RWPE1 (cell line): ENCODE results near the gene IGF2BP2.

ENCODE experiments used
- CTCF ChIA-PET: fragments of 350-600 bp; sonication (Branson Sonifier 250); formaldehyde crosslinking; extraction: SDS; loops from one replicate; lab custom pipeline; 2021; lab: Yijun Ruan, JAX
- POLR2A ChIA-PET: fragments of 400-600 bp; formaldehyde crosslinking; extraction: SDS; loops from one replicate; lab custom pipeline; 2020; ENCODE audit warnings: antibody characterized with exemption; ENCODE audit not compliant: low non-redundant PET; lab: Yijun Ruan, JAX
- DNase-seq: peaks from one replicate; pipeline ENCODE4 v3.0.0; 2012; ENCODE audit warnings: low spot score
- H3K27ac ChIP-seq: fragments of 450-650 bp; 2 replicates; pipeline ENCODE4 v1.5.1; 2017
- TF ChIP-seq, protein P1 (sequence below): fragments of 450-650 bp; conservative IDR thresholded peaks from 2 replicates; pipeline ENCODE4 v1.5.1; 2017; ENCODE audit warnings: low read depth, mild to moderate bottlenecking

The IGF2BP2 gene

DNA sequence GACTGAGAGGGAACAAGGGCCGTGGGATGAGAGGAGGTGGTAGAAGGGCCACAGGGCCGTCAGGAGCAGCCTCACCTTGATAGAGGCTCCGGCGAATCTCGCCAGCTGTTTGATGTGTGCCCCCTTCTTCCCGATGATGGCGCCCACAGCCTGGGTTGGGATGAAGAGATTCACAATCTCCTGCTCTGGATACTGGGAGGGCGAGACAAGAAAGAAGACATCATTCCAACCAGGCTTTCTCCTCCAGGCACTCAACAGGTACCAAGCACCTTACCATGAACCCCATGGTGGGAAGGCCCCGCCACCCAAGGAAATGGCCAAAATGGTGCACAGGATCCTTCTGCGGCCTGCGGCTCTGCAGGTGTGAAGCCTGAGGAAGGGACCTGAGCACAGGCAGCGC lies 167.6 kb downstream of the IGF2BP2 start:
- ChIA-PET CTCF (interaction anchor here (0.7 to 0.8 kb wide), 2 partner anchors 42 to 250 kb away, joined by 3 to 4 read pairs; no protein-coding TSS in a partner anchor), POLR2A (no interaction called here)
- TF ChIP-seq, protein P1, sequence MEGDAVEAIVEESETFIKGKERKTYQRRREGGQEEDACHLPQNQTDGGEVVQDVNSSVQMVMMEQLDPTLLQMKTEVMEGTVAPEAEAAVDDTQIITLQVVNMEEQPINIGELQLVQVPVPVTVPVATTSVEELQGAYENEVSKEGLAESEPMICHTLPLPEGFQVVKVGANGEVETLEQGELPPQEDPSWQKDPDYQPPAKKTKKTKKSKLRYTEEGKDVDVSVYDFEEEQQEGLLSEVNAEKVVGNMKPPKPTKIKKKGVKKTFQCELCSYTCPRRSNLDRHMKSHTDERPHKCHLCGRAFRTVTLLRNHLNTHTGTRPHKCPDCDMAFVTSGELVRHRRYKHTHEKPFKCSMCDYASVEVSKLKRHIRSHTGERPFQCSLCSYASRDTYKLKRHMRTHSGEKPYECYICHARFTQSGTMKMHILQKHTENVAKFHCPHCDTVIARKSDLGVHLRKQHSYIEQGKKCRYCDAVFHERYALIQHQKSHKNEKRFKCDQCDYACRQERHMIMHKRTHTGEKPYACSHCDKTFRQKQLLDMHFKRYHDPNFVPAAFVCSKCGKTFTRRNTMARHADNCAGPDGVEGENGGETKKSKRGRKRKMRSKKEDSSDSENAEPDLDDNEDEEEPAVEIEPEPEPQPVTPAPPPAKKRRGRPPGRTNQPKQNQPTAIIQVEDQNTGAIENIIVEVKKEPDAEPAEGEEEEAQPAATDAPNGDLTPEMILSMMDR = no peak
- DNase-seq = no peak
- H3K27ac ChIP-seq = peak overlapping the region; percentile 97

DNA sequence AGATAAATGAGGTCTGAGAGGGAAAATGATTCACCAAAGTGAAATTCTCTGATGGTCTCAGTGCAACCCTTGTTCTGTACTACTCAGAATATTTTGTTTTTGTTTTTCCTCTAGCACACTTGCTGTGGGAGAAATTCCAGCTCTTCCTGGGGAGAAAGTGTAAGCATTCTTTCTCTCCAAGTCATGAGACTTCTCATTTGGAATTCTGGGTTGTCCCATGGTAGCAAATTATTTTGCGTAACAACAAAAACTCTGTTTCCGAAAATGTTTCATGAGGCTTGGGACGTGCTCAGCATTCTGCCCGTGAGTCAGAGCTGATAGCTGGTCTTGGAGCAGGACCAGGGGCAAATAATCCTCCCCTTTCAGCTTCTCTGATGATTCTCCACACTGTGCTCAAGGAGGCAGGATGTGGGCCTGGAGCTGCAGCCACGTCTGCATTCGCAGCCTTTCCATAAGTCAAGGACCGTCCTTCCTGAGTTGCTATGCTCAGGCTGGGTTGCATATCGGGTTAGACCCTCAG lies 168.5 kb downstream of the IGF2BP2 start:
- CTCF ChIA-PET = interaction anchor here (0.8 to 1.6 kb wide), 2 partner anchors 112 to 250 kb away, joined by 4 to 8 read pairs; no protein-coding TSS in a partner anchor

DNA sequence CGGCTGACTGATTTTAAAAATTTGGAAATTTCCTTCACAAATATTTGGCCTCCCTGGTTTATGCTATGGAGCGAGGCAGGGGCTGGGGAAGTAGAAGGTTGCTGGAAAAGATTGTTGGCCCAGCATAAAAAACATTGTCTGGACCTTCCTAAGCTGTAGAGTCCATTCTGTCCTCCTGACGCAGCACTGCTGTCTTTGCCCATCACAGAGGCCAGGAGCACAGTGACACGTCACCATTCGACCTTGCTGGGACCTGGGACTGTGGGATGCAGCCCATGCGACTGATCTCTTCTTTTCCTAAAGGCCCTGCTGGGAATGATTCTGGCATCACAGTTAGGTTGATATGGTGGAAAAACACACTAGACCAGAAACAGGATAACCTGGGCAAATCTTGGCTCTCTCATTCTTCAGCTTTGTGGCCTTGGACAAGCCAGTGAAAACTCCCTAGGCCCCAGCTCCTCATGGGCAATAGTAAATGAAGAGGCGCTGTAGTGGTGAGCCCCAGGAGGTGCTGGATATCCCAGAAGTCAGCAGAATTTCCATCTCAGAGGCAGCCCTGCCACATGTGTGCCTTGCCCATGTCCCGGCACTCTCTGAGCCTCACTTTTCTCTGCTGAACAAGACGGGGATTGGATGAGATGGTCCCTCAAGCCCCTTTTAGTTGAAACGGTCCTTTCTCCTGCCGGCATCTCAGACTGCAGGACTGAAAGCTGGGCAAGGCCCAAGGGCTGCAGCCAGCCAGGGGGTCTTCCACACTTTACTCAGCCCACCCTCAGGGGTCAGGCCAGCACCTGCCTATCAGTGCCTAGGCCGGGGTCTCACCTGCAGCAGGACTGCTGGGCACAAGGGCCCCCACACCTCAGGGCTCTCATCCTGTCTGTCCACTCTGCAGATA lies 169.2 kb downstream of the IGF2BP2 start:
- H3K27ac ChIP-seq = peak overlapping the region; percentile 97
- ChIA-PET CTCF (interaction anchor here (1.6 kb wide), 1 partner anchor 113 kb away, joined by 8 read pairs; no protein-coding TSS in a partner anchor), POLR2A (no interaction called here)
- DNase-seq = no peak
- TF ChIP-seq, protein P1 = no peak

More for the DNA sequence above, 168.5 kb downstream of the IGF2BP2 start:
- POLR2A ChIA-PET = no interaction called here
- peak overlapping the region; percentile 97 for H3K27ac ChIP-seq
- TF ChIP-seq, protein P1 = no peak
- DNase-seq = peak; percentile 87

DNA sequence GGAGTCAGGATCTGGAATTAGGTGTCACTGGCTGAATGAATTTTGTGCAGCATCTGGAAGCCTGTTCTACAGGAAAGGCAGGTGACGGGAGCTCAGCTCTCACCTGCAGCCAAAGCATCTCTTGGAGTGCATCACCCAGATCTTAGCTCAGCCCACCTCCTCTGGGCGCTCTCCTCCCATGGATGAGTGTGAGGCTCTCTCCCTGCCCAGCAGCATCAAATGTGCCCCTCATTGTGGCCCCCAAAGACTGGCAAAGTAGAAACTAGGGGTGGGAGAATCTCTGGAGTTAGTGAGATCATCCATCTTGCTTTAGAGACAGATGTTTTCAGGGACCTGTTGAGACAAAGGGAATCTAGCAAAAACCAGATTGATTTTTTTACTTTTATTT lies 170.1 kb downstream of the IGF2BP2 start:
- TF ChIP-seq, protein P1 = no peak
- ChIA-PET POLR2A (no interaction called here), CTCF (no interaction called here)
- H3K27ac ChIP-seq = peak overlapping the region; percentile 97
- no peak for DNase-seq

DNA sequence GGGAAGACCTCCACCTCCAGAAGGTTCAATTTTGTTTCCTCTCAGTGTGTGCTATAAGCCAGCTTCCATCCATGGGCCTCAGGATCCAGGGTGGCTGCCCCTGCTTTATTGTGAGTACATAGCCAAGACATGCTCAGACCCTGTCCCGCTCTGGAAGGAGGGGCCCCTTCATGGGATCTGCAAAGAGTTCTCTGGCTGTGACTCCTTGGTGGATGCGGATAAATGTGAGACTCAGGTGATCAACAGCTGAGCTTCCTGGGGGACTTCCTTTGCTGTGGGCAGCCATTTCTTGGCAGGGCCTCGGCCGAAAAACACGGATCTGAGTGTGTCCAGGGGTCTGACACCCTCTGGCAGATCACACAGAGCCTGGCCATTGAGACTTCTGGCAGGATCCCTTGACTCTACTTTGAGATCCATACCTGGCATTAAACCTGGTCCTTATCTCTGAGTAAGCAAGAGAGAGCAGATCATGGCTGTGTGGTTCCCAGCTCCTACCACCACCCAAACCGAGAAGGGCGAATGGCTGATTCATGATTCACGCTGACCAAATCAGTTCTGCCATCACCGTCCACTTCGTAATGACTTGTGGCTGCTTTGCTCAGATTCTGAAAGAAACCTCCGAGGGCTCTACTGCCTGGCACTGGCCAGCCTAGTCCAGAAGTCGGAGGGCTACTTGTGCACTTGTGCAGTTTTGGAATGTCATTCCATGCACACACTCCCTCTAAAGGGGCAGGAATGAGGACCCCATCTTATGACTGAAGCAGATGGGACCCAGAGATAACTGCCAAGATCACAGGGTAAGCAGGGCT lies 170.7 kb downstream of the IGF2BP2 start:
- ChIA-PET POLR2A (no interaction called here), CTCF (no interaction called here)
- DNase-seq = no peak
- TF ChIP-seq, protein P1 = no peak
- peak overlapping the region; percentile 97 for H3K27ac ChIP-seq

DNA sequence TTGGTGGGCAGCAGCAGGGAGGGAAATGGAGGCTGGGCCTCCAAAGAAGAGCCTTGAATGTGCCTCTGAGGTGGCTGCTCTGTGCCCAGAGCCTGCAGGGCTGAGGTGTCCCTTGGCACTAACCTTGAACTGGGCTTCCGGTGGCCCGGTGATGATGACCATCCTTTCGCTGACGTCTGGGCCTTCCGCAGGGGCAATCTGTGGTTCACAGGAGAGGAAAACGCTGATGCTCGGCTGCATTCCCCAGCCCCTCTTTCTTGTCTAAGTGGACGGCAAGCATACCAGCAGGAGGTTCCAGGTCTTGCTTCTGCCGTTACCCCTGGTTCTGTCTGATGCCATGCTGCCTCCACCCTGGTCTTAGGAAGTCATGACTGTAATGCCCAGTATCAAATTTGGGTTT lies 172.9 kb downstream of the IGF2BP2 start:
- ChIA-PET CTCF (interaction anchor here (1.0 kb wide), 1 partner anchor 8 kb away, joined by 3 read pairs; no protein-coding TSS in a partner anchor), POLR2A (no interaction called here)
- TF ChIP-seq, protein P1 = no peak
- no peak for DNase-seq
- peak overlapping the region; percentile 24; the same call in 1 of the 2 replicates for H3K27ac ChIP-seq
